NCI-H2107 treated with DMSO at 0.1 percent for 48 hours (cell line): Measurements from ENCODE around the gene CFAP65.

Experiments used
- DNase-seq: peaks from one replicate; lab custom pipeline; 2025; ENCODE audit not compliant: unreplicated experiment; lab: John Stamatoyannopoulos, UW

The CFAP65 gene

GRCh38 chr2:219041252-219041651 is at the start of gene CFAP65:
CFAP65 (minus strand) TSS chr2:219041516; CDS start chr2:219039048, 2,468 bp downstream.
- DNase-seq = no peak

- no peak for DNase-seq
Measured at GRCh38 chr2:219090436-219091299, 49.4 kb upstream of the CFAP65 start.

- DNase-seq = no peak
Measured at GRCh38 chr2:219089330-219089729, 48.0 kb upstream of the CFAP65 start.

- no peak for DNase-seq
Measured at GRCh38 chr2:219087848-219088247, 46.5 kb upstream of the CFAP65 start.

GRCh38 chr2:219087361-219087760 is 46.0 kb upstream of the CFAP65 start:
- no peak for DNase-seq

GRCh38 chr2:219086196-219086595 is 44.9 kb upstream of the CFAP65 start:
- no peak for DNase-seq

GRCh38 chr2:219084791-219085190 is 43.5 kb upstream of the CFAP65 start:
- DNase-seq = no peak

GRCh38 chr2:219082332-219082958 is 41.1 kb upstream of the CFAP65 start:
- no peak for DNase-seq

GRCh38 chr2:219081701-219082331 is 40.5 kb upstream of the CFAP65 start:
- DNase-seq = no peak

GRCh38 chr2:219081096-219081495 is 39.8 kb upstream of the CFAP65 start:
- DNase-seq = no peak

- DNase-seq = no peak
Measured at GRCh38 chr2:219079417-219079816, 38.1 kb upstream of the CFAP65 start.

GRCh38 chr2:219078951-219079350 is 37.6 kb upstream of the CFAP65 start:
- DNase-seq = no peak

- no peak for DNase-seq
Measured at GRCh38 chr2:219078126-219078525, 36.8 kb upstream of the CFAP65 start.

GRCh38 chr2:219076253-219076652 is 34.9 kb upstream of the CFAP65 start:
- no peak for DNase-seq

- peak; percentile 5 for DNase-seq
Measured at GRCh38 chr2:219073413-219074129, 32.3 kb upstream of the CFAP65 start.

- no peak for DNase-seq
Measured at GRCh38 chr2:219072741-219073250, 31.5 kb upstream of the CFAP65 start.

GRCh38 chr2:219071131-219071816 is 30.0 kb upstream of the CFAP65 start:
- no peak for DNase-seq

- no peak for DNase-seq
Measured at GRCh38 chr2:219065484-219065883, 24.2 kb upstream of the CFAP65 start.

GRCh38 chr2:219062081-219062480 is 20.8 kb upstream of the CFAP65 start:
- no peak for DNase-seq
